ENCODE data around the gene ZNF414.

ZNF414 gene

GRCh38 chr19:8528500-8528899 is 14.5 kb upstream of the ZNF414 start:
- no peak overlapping the region for H3K9ac ChIP-seq (ENCODE audit: low read length)
- no peak overlapping the region for H3K4me2 ChIP-seq (ENCODE audit: low read depth, low read length)
- no peaks in the 10 kb centered on the region for H3K4me1 ChIP-seq (ENCODE audit: low read length)
- H2AFZ ChIP-seq (ENCODE audit: low read length) = no peak overlapping the region
- no peak overlapping the region for H3K4me3 ChIP-seq (ENCODE audit: low read length)
- no peak overlapping the region for H3K27ac ChIP-seq (ENCODE audit: low read length)
- no peaks in the 10 kb centered on the region for H4K20me1 ChIP-seq (ENCODE audit: insufficient read depth, low read length)
- TF ChIP-seq EZH2phosphoT487 (IDR thresholded peaks at IDR 0.05; ENCODE audit: low read length) (no peak), CTCF (IDR thresholded peaks at IDR 0.05; ENCODE audit: low read length) (no peak), EZH2 (optimal IDR thresholded peaks at IDR 0.05; ENCODE audit: low read depth, low read length) (no peak)
- H3K27me3 ChIP-seq (replicated peaks; ENCODE audit: insufficient read depth, low read length) = peaks cover 71% of the 10 kb centered on the region
- no peaks in the 10 kb centered on the region for H3K79me2 ChIP-seq (ENCODE audit: low read length)
- DNase-seq = no peak
- H3K9me3 ChIP-seq (replicated peaks; ENCODE audit: insufficient read depth, low read length) = no peaks in the 10 kb centered on the region; the same call in 1 of the 2 replicates
- H3K36me3 ChIP-seq (replicated peaks; ENCODE audit: insufficient read depth, low read length) = no peaks in the 10 kb centered on the region
- H3K9me2 ChIP-seq (replicated peaks; ENCODE audit: insufficient read depth, low read length) = no peaks in the 10 kb centered on the region
- H3F3A ChIP-seq (ENCODE audit: insufficient read depth, low read length) = no peaks in the 10 kb centered on the region

- H3K4me2 ChIP-seq (ENCODE audit: low read depth, low read length) = peak overlapping the region; percentile 72
- peak overlapping the region; percentile 54; the same call in 1 of the 2 replicates for H3K27ac ChIP-seq (ENCODE audit: low read length)
- no peaks in the 10 kb centered on the region for H3F3A ChIP-seq (ENCODE audit: insufficient read depth, low read length)
- peak overlapping the region; percentile 30; the same call in 1 of the 2 replicates for H3K9ac ChIP-seq (ENCODE audit: low read length)
- H3K79me2 ChIP-seq (ENCODE audit: low read length) = no peaks in the 10 kb centered on the region
- H2AFZ ChIP-seq (ENCODE audit: low read length) = peak overlapping the region; percentile 89
- H3K4me3 ChIP-seq (ENCODE audit: low read length) = peak overlapping the region; percentile 69
- TF ChIP-seq EZH2phosphoT487 (IDR thresholded peaks at IDR 0.05; ENCODE audit: low read length) (no peak), EZH2 (optimal IDR thresholded peaks at IDR 0.05; ENCODE audit: low read depth, low read length) (no peak), CTCF (IDR thresholded peaks at IDR 0.05; ENCODE audit: low read length) (no peak)
- H4K20me1 ChIP-seq (ENCODE audit: insufficient read depth, low read length) = no peaks in the 10 kb centered on the region
- H3K27me3 ChIP-seq (replicated peaks; ENCODE audit: insufficient read depth, low read length) = peaks cover 64% of the 10 kb centered on the region
- no peaks in the 10 kb centered on the region; the same call in 1 of the 2 replicates for H3K9me3 ChIP-seq (replicated peaks; ENCODE audit: insufficient read depth, low read length)
- no peaks in the 10 kb centered on the region for H3K4me1 ChIP-seq (ENCODE audit: low read length)
- no peaks in the 10 kb centered on the region for H3K9me2 ChIP-seq (replicated peaks; ENCODE audit: insufficient read depth, low read length)
- no peaks in the 10 kb centered on the region for H3K36me3 ChIP-seq (replicated peaks; ENCODE audit: insufficient read depth, low read length)
- DNase-seq = peak; percentile 73
Observed at GRCh38 chr19:8526345-8527091, 12.6 kb upstream of the ZNF414 start.

GRCh38 chr19:8525401-8525684 is 11.4 kb upstream of the ZNF414 start:
- H3K79me2 ChIP-seq (ENCODE audit: low read length) = no peaks in the 10 kb centered on the region
- H3K4me3 ChIP-seq (ENCODE audit: low read length) = peak overlapping the region; percentile 58
- peak overlapping the region; percentile 74 for H2AFZ ChIP-seq (ENCODE audit: low read length)
- no peaks in the 10 kb centered on the region for H3K9me2 ChIP-seq (replicated peaks; ENCODE audit: insufficient read depth, low read length)
- peak overlapping the region; percentile 72 for H3K4me2 ChIP-seq (ENCODE audit: low read depth, low read length)
- H3K27me3 ChIP-seq (replicated peaks; ENCODE audit: insufficient read depth, low read length) = peaks cover 62% of the 10 kb centered on the region
- no peak for TF ChIP-seq EZH2phosphoT487 (IDR thresholded peaks at IDR 0.05; ENCODE audit: low read length)
- TF ChIP-seq EZH2 (optimal IDR thresholded peaks at IDR 0.05; ENCODE audit: low read depth, low read length) = no peak
- TF ChIP-seq CTCF (IDR thresholded peaks at IDR 0.05; ENCODE audit: low read length) = peak; percentile 20; the same call in 1 of the 2 replicates
- DNase-seq = no peak
- no peaks in the 10 kb centered on the region for H3K36me3 ChIP-seq (replicated peaks; ENCODE audit: insufficient read depth, low read length)
- H3K9ac ChIP-seq (ENCODE audit: low read length) = peak overlapping the region; percentile 34; the same call in 1 of the 2 replicates
- no peaks in the 10 kb centered on the region for H3F3A ChIP-seq (ENCODE audit: insufficient read depth, low read length)
- no peaks in the 10 kb centered on the region for H3K4me1 ChIP-seq (ENCODE audit: low read length)
- no peaks in the 10 kb centered on the region; the same call in 1 of the 2 replicates for H3K9me3 ChIP-seq (replicated peaks; ENCODE audit: insufficient read depth, low read length)
- no peak overlapping the region for H3K27ac ChIP-seq (ENCODE audit: low read length)
- H4K20me1 ChIP-seq (ENCODE audit: insufficient read depth, low read length) = no peaks in the 10 kb centered on the region

Data from MM.1S (cell line).